GM21447 (cell line): ENCODE results near the gene BNC1.
"Not testable (repeated sequence)": the region's sequence is repeated elsewhere in the genome, so short reads cannot be mapped to it uniquely, and the experiment has no call there.

Experiments used
- ATAC-seq: cut with Tn5 transposase; IDR thresholded peaks from one replicate; pipeline ENCODE4 v1.9.1; 2021; ENCODE audit not compliant: unreplicated experiment

The BNC1 gene

DNA sequence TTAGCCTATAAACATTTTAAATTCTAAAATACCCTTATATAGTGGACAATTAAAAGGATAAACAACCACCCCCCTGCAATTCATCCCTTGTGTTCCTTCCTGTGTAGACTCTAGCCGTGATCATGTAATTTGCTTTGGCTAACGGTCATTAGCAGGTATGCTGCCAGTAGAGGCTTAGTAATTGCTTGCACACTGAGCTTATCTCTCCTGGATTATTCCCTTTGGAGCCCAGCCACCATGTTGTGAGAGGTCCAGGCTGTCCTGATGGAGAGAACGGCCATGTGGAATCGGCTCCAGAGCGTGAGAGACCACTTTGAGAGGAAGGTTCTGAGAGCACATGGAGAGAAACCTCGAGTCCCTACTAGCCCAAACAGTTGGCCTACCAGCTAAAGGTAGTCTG is 11.0 kb upstream of the BNC1 start:
- no peak for ATAC-seq

GRCh38 chr15:83293201-83293600 is 8.7 kb upstream of the BNC1 start:
- no peak for ATAC-seq

DNA sequence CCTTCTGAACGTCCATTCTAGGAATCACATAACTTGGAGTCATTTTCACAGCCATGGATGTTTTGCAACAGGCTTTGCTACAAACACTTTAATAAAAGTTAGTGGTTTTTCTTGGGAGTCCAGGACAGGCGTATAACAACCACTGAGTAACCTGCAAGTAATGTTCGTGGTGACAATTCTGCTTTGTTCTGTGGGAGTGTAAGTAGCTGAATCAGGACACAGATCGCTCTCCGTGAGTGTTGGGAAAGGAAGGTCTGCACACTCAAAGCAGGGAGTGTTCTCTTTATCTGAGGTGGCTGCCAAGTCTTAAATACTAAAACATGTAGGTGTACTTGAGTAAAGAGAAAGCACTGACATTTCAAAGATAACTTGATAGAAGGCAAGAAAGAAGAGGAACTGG is 7.9 kb upstream of the BNC1 start:
- ATAC-seq, result no peak

GRCh38 chr15:83290236-83290635 is 5.8 kb upstream of the BNC1 start:
- no peak for ATAC-seq

DNA sequence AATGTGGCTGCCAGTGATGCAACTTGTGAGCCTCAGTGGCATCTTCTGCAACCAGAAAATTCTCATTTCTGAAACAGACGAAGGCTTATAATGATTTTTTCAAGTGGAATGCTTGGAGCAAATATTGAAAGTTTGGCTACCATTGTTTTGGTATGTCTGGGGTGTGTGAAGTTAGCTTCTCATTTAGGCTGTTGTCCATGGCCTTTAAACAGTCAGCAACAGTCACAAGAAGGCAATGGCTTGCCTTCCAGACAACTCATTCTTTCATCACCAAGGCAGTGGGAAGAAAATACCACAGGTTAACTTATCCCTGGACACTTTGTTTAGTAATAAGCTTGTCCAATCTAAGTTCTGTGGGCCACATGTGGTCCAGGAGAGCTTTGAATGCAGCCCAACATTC is 4.7 kb upstream of the BNC1 start:
- no peak for ATAC-seq

GRCh38 chr15:83288381-83288801 is 3.9 kb upstream of the BNC1 start:
- no peak for ATAC-seq

GRCh38 chr15:83287541-83288027 is 3.1 kb upstream of the BNC1 start:
- no peak for ATAC-seq

GRCh38 chr15:83285979-83286553 is 1.6 kb upstream of the BNC1 start:
- no peak for ATAC-seq

DNA sequence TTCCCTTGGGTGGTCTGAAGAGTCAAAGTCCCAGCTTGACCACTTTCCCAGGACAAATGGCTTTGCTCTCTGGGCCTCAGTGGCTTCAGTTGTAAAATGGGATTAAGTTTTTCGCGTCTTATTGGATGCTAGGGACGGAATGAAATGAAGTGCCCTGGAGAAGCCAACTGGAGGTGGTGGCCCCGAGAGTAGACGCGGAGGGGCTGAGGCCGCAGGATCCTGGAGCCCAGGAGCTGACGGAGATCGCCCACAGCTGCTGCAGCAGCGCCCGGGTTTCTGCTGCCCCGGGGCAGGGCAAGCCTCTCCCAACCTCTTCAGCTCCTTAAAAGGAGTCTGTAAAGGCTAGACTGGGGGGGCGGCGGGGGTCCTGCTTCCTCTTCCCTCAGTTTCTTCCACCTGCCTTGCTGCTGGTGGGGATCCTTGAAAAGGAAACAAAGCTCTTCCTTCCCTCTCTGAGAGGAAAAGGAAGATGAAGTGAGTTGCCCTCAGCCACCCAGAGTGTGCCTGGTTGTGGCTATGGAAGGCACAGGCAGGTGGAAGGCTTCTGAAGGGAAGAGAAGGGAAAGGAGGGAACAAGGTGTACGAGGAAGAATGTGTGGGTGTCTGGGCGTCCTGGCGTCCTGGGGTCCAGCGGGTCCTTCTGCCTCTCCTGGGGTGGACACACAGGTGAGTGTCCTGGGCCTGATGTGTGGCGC is 967 bp upstream of the BNC1 start:
- ATAC-seq, result no peak

DNA sequence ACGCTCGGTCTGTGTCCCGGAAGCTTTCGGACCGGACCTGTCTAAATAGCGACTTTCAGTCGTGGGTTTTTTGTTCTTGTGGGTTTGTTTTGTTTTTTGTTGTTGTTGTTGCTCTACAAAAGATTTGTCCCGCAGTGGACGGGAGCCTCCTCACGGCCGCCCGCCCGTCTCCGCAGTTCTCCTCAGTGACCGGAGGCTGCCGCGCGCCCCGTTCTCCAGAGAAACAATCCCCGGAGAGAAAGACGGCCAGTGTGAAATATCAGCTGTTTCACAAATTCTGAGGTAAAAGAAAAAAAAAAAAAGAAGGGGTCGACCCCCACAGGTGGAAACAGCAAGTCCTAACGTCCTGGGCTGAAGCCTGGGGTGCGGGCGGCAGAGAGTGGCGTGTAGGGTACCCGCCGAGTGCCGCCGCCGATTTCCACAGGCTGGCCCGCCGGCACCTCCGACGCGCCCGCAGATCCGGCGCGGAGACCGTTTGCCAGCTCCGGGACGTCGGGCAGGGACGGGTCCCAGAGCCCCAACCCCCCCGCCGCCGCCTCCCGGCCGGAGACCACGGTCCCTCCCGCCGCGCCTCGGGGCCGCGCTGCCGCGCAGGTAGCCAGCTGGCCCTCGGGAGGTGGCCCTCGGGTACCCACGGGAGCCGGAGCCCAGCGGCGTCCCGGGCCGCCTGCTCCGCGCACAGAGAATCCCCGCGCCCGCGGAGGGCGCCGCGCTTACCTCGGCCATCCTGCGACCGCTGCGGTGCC is 478 bp downstream of the BNC1 start:
- ATAC-seq, result no peak

- ATAC-seq, result no peak
Measured at GRCh38 chr15:83283138-83283812, 1.2 kb downstream of the BNC1 start.

DNA sequence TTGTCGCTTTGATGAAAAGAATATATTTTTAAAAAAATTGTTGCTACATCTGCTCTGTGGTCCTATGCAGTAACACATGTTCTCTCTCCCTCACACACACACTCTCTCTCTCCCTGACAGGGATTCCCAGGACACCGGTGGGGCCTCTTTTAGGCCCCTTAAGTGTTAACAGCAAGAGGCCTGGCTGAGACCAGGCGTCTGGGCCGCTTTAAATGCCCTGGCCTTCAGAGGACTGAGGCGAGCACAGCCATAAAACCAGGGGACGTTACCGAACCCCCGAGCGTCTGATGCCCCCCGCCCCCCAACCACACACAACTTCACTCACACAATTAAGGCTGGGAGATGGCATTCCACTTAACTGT is 1.7 kb downstream of the BNC1 start:
- ATAC-seq, result no peak

- no peak for ATAC-seq
Measured at GRCh38 chr15:83282141-83282540, 2.3 kb downstream of the BNC1 start.

DNA sequence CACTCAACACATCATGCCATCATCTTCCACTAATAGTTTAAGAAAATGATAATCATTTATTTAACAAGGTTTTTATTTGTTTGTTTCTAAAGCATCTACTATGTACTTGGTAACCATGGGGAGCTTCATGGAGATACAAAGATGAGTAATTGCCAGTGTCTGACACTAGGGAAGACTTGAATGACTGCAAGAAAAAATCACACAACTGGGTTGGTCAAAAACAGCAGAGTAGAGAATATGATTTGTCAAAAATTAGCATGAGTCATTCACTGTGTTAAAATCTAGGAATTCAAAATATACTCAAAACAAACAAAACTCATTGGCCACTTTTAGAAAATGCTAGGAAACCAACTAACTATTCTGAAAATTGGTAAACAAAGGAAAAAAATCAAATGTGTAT is 6.3 kb downstream of the BNC1 start:
- ATAC-seq, result no peak

DNA sequence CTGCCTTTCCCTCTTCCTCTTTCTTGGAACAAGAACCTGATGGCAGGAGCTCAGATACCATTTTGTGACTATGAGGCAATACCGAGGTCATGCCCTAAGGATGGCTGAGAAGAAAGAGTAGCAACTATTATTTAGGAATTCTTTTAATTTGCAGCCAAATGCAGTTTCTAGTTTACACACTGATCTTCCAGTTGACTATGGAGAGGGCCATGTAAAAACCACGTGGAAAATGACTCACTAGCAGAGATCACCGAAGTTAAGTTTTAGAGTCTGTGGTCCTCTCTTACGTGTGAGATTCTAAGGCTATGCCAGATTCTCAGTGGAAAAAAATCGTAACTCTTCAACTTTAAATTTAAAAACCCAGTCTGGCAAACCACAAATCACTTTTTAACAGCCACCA is 7.8 kb downstream of the BNC1 start:
- no peak for ATAC-seq

- ATAC-seq, result no peak
Measured at GRCh38 chr15:83275412-83275811, 9.1 kb downstream of the BNC1 start.

DNA sequence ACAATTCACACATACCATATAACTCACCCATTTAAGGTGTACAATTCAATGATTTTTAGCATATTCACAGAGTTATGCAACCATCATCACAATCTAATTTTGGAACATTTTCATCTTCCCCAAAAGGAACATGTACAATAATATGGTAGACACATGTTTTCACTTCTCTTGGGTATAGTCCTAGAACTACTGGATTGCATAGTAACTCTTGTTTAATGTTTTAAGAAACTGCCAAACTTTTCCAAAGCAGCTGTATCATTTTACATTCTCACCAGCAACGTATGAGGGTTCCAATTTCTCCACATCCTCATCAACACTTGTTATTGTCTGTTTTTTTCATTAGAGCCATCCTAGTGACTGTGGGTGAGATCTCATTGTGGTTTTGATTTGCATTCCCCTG is 14.3 kb downstream of the BNC1 start:
- no peak for ATAC-seq

GRCh38 chr15:83268147-83268546 is 16.3 kb downstream of the BNC1 start:
- ATAC-seq, result no peak

GRCh38 chr15:83262594-83263315 is 21.7 kb downstream of the BNC1 start:
- no peak for ATAC-seq

DNA sequence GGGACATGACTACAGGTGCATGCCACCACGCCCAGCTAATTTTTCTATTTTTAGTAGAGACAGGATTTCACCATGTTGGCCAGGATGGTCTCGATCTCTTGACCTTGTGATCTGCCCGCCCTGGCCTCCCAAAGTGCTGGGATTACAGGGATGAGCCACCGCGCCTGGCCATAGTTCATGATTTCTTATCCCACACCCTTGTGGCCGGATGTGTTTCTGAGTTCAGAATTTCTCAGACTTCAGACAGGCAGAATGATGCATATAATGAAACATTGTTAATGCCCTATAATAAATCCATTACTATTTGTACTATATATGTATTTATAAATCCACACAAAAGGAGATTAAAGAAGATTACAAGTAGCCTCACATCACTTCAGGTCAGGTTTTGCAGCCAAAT is 22.3 kb downstream of the BNC1 start:
- ATAC-seq, result not testable (repeated sequence)

DNA sequence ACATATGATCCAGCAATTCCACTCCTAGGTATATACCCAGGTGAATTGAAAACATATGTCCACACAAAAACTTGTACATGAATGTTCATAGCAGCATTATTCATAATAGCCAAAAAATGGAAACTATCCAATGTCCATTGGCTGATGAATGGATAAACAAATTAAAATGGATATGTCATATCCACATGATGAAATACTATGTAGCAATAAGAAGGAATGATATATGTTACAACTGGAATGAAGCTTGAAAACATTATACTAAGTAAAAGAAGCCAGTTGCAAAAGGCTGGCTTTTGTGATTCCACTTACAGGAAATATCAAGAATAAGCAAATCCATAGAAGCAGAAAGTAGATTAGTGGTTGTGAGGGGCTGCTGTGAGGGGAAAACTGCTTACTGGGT is 33.7 kb downstream of the BNC1 start:
- no peak for ATAC-seq
